PFSK-1 (cell line): ENCODE data around the gene ID4.

Experiments used
- FOXP2 ChIP-seq: optimal IDR thresholded peaks from 2 replicates; pipeline ENCODE3; 2011; ENCODE audit warnings: borderline replicate concordance, control low read depth, inconsistent platforms; ENCODE audit not compliant: insufficient read depth; ENCODE audit errors: extremely low read length, extremely low read depth
- POLR2AphosphoS5 ChIP-seq: IDR thresholded peaks from 2 replicates; pipeline ENCODE4 v1.6.1; 2012; ENCODE audit warnings: low read depth, mild to moderate bottlenecking, control low read depth, low read length, moderate library complexity
- SIN3A ChIP-seq: IDR thresholded peaks from 2 replicates; pipeline ENCODE4 v1.6.1; 2012; ENCODE audit warnings: mild to moderate bottlenecking, low read length, moderate library complexity, borderline replicate concordance; ENCODE audit not compliant: insufficient read depth
- TAF1 ChIP-seq: IDR thresholded peaks from 2 replicates; pipeline ENCODE4 v1.6.1; 2012; ENCODE audit warnings: low read length, control low read depth, borderline replicate concordance; ENCODE audit not compliant: insufficient read depth
- TF ChIP-seq, protein P1 (sequence below), 2 experiments: IDR thresholded peaks; 2 replicates each; pipeline versions ENCODE4 v1.6.1 to v1.8.0; 2011 to 2012; ENCODE audit warnings: low read depth in 2 of 2, low read length in 2 of 2, control low read depth in 1 of 2, inconsistent platforms in 1 of 2, mild to moderate bottlenecking in 1 of 2, moderate library complexity in 1 of 2; ENCODE audit not compliant: insufficient read depth in 1 of 2

DNA sequence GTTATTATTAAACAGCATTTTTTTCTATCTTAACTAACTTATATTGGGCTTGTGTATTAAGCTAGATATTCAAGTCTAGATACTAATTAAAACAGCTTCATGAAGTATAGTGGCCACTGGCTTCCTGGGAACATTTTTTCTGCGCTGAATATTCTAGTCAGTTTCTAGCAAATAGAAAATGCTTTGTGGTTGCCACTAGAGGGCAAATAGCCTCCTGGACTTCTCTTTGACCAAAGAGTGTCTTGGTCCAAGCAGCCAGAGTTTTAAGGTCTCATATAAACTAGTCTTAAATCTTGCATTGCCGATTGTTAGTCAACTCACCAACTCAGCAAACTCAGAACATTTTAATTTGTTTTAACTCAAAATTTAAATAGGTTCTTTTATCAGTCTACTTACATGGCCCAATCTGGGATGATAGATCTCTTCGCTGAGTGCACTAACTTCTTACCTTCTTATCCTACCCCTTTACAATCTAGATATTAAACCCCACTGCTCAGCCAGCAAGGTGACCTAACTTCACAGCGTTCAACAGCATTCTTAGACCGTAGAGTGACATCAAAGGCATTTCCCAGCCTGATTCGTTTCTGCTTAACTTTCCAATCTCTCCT, 24.6 kb upstream of the ID4 start:
- TF ChIP-seq SIN3A: no peak
- TF ChIP-seq POLR2AphosphoS5: no peak
- TF ChIP-seq TAF1: no peak
- TF ChIP-seq, protein P1, sequence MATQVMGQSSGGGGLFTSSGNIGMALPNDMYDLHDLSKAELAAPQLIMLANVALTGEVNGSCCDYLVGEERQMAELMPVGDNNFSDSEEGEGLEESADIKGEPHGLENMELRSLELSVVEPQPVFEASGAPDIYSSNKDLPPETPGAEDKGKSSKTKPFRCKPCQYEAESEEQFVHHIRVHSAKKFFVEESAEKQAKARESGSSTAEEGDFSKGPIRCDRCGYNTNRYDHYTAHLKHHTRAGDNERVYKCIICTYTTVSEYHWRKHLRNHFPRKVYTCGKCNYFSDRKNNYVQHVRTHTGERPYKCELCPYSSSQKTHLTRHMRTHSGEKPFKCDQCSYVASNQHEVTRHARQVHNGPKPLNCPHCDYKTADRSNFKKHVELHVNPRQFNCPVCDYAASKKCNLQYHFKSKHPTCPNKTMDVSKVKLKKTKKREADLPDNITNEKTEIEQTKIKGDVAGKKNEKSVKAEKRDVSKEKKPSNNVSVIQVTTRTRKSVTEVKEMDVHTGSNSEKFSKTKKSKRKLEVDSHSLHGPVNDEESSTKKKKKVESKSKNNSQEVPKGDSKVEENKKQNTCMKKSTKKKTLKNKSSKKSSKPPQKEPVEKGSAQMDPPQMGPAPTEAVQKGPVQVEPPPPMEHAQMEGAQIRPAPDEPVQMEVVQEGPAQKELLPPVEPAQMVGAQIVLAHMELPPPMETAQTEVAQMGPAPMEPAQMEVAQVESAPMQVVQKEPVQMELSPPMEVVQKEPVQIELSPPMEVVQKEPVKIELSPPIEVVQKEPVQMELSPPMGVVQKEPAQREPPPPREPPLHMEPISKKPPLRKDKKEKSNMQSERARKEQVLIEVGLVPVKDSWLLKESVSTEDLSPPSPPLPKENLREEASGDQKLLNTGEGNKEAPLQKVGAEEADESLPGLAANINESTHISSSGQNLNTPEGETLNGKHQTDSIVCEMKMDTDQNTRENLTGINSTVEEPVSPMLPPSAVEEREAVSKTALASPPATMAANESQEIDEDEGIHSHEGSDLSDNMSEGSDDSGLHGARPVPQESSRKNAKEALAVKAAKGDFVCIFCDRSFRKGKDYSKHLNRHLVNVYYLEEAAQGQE (IDR thresholded peaks at IDR 0.05; ENCODE audit: insufficient read depth in 1 of 2, low read depth in 2 of 2, low read length in 2 of 2): no peak
- no peak for TF ChIP-seq FOXP2
